HepG2 (cell line): Measurements from ENCODE around the gene CD300A. TPM values are rescaled to one million over a fixed set of nuclear protein-coding genes. Genes with fewer than 3 reads are reported as not detected.

ENCODE experiments used
- BCL6 ChIP-seq: IDR thresholded peaks from 2 replicates; pipeline ENCODE4 v1.6.1; 2016; ENCODE audit warnings: missing genetic modification reagents, missing compliant biosample characterization
- ELF1 ChIP-seq: sonication (generic); formaldehyde crosslinking; IDR thresholded peaks from 2 replicates; pipeline ENCODE4 v1.4.0; 2020; ENCODE audit warnings: missing genetic modification reagents
- HBP1 ChIP-seq: IDR thresholded peaks from 2 replicates; pipeline ENCODE4 v1.6.1; 2016; ENCODE audit warnings: low read depth, control low read depth
- HCFC1 ChIP-seq: fragments of 150-350 bp; IDR thresholded peaks from 2 replicates; pipeline ENCODE4 v1.6.1; 2014; ENCODE audit warnings: low read depth, low read length
- HOXA9 ChIP-seq: sonication (generic); formaldehyde crosslinking; IDR thresholded peaks from 2 replicates; pipeline ENCODE4 v1.8.1; 2022; ENCODE audit warnings: missing genetic modification reagents, mild to moderate bottlenecking, moderate library complexity, borderline replicate concordance
- JDP2 ChIP-seq: sonication (generic); formaldehyde crosslinking; IDR thresholded peaks from 2 replicates; pipeline ENCODE4 v1.8.1; 2022; ENCODE audit warnings: missing genetic modification reagents, borderline replicate concordance
- MZF1 ChIP-seq: sonication (generic); formaldehyde crosslinking; IDR thresholded peaks from 2 replicates; pipeline ENCODE4 v1.8.1; 2023; ENCODE audit warnings: mild to moderate bottlenecking, missing genetic modification reagents, borderline replicate concordance
- NFKB2 ChIP-seq: sonication (generic); formaldehyde crosslinking; IDR thresholded peaks from 2 replicates; pipeline ENCODE4 v1.4.0; 2020; ENCODE audit warnings: missing genetic modification reagents, borderline replicate concordance
- PREB ChIP-seq: sonication (generic); formaldehyde crosslinking; IDR thresholded peaks from 2 replicates; pipeline ENCODE4 v1.4.0; 2020; ENCODE audit warnings: missing genetic modification reagents
- RBAK ChIP-seq: sonication (generic); formaldehyde crosslinking; IDR thresholded peaks from 2 replicates; pipeline ENCODE4 v1.5.1; 2020; ENCODE audit warnings: mild to moderate bottlenecking, missing genetic modification reagents
- RBM22 ChIP-seq: fragments of 200-400 bp; formaldehyde crosslinking; optimal IDR thresholded peaks from 2 replicates; pipeline ENCODE3; 2017; ENCODE audit warnings: mild to moderate bottlenecking, low read length, moderate library complexity
- TAF1 ChIP-seq: sonication (generic); formaldehyde crosslinking; IDR thresholded peaks from 2 replicates; pipeline ENCODE4 v1.4.0; 2020; ENCODE audit warnings: missing genetic modification reagents
- TBL1XR1 ChIP-seq: fragments of 150-350 bp; IDR thresholded peaks from 2 replicates; pipeline ENCODE4 v1.6.1; 2014; ENCODE audit warnings: borderline replicate concordance, low read length; ENCODE audit not compliant: partially characterized antibody
- THAP8 ChIP-seq: sonication (generic); formaldehyde crosslinking; IDR thresholded peaks from 2 replicates; pipeline ENCODE4 v1.5.1; 2020; ENCODE audit warnings: missing genetic modification reagents, mild to moderate bottlenecking, borderline replicate concordance
- YEATS4 ChIP-seq: sonication (generic); formaldehyde crosslinking; IDR thresholded peaks from 2 replicates; pipeline ENCODE4 v1.4.0; 2020; ENCODE audit warnings: missing genetic modification reagents, borderline replicate concordance
- ZBTB8A ChIP-seq: sonication (generic); formaldehyde crosslinking; IDR thresholded peaks from 2 replicates; pipeline ENCODE4 v1.4.0; 2020; ENCODE audit warnings: mild to moderate bottlenecking, low read depth, missing genetic modification reagents, borderline replicate concordance
- ZFAT ChIP-seq: sonication (generic); formaldehyde crosslinking; conservative IDR thresholded peaks from 2 replicates; pipeline ENCODE4 v1.8.1; 2023; ENCODE audit warnings: missing genetic modification reagents, inconsistent platforms
- ZFX ChIP-seq: sonication (generic); formaldehyde crosslinking; IDR thresholded peaks from 2 replicates; pipeline ENCODE4 v1.4.0; 2020; ENCODE audit warnings: mild to moderate bottlenecking, low read depth, missing genetic modification reagents, moderate library complexity
- ZNF20 ChIP-seq: sonication (generic); formaldehyde crosslinking; IDR thresholded peaks from 2 replicates; pipeline ENCODE4 v1.4.0; 2020; ENCODE audit warnings: mild to moderate bottlenecking, moderate library complexity, missing genetic modification reagents
- ZNF253 ChIP-seq: sonication (generic); formaldehyde crosslinking; IDR thresholded peaks from 2 replicates; pipeline ENCODE4 v1.8.0; 2022; ENCODE audit warnings: mild to moderate bottlenecking, missing genetic modification reagents, borderline replicate concordance
- ZNF274 ChIP-seq: sonication (generic); formaldehyde crosslinking; IDR thresholded peaks from 2 replicates; pipeline ENCODE4 v1.5.1; 2020; ENCODE audit warnings: mild to moderate bottlenecking, missing genetic modification reagents
- ZNF446 ChIP-seq: sonication (generic); formaldehyde crosslinking; IDR thresholded peaks from 2 replicates; pipeline ENCODE4 v1.5.0; 2020; ENCODE audit warnings: mild to moderate bottlenecking, missing genetic modification reagents
- ZNF496 ChIP-seq: sonication (generic); formaldehyde crosslinking; IDR thresholded peaks from 2 replicates; pipeline ENCODE4 v1.8.1; 2023; ENCODE audit warnings: mild to moderate bottlenecking, moderate library complexity, missing genetic modification reagents; ENCODE audit not compliant: insufficient replicate concordance
- ZNF616 ChIP-seq: sonication (generic); formaldehyde crosslinking; IDR thresholded peaks from 2 replicates; pipeline ENCODE4 v1.5.0; 2020; ENCODE audit warnings: low read depth, mild to moderate bottlenecking, missing genetic modification reagents
- ZNF660 ChIP-seq: sonication (generic); formaldehyde crosslinking; IDR thresholded peaks from 2 replicates; pipeline ENCODE4 v1.5.1; 2020; ENCODE audit warnings: mild to moderate bottlenecking, low read depth, missing genetic modification reagents, borderline replicate concordance
- ZNF761 ChIP-seq: sonication (generic); formaldehyde crosslinking; conservative IDR thresholded peaks from 2 replicates; pipeline ENCODE4 v1.4.0; 2020; ENCODE audit warnings: mild to moderate bottlenecking, missing genetic modification reagents
- ZSCAN22 ChIP-seq: sonication (generic); formaldehyde crosslinking; IDR thresholded peaks from 2 replicates; pipeline ENCODE4 v1.4.0; 2020; ENCODE audit warnings: mild to moderate bottlenecking, missing genetic modification reagents
- polyA plus RNA-seq, 8 experiments: library from polyadenylated mRNA; depleted of rRNA in 3 of 8; stranded (reverse) in 7 of 8; unstranded in 1 of 8; fragments of >200 nt; fragmentation: Illumina TruSeq in 4 of 8; extraction: Trizol in 4 of 8; gene quantifications; 2 replicates each; pipeline versions ENCODE4 v1.2.1 to v1.2.3, GENCODE V29; 2011 to 2016; ENCODE audit warnings: low read depth in 4 of 8, missing spikeins in 1 of 8, mixed read lengths in 1 of 8; ENCODE audit not compliant: insufficient read depth in 1 of 8
- total RNA-seq, 5 experiments: library from RNA; depleted of rRNA; stranded (reverse); fragments of >200 nt; fragmentation: Illumina TruSeq; extraction: Trizol; gene quantifications; 2 replicates each; pipeline ENCODE4 v1.2.3, GENCODE V29; 2016; ENCODE audit warnings: low read depth in 1 of 5

The CD300A gene
- total and polyA plus RNA-seq, 2 of the 13 experiments (the other 11 are each of a cell fraction or from before 2014, with no cell fraction given) = not detected

- TF ChIP-seq ZSCAN22 (CRISPR knock-in tag) (no peak; the same call in 1 of the 2 replicates), ZNF616 (0 out of 2 replicates have a peak, but pooled peaks have one; percentile 21), HOXA9 (CRISPR knock-in tag) (peak; percentile 67; the same call in 1 of the 2 replicates), ZNF660 (CRISPR knock-in tag) (peak; percentile 84; the same call in 1 of the 2 replicates), ZNF274 (CRISPR knock-in tag) (peak; percentile 76; the same call in 1 of the 2 replicates), ZFX (CRISPR knock-in tag) (peak; percentile 86), HCFC1 (peak; percentile 23; the same call in 1 of the 2 replicates), ZBTB8A (no peak; the same call in 1 of the 2 replicates), ZNF20 (CRISPR knock-in tag) (peak; percentile 88; the same call in 1 of the 2 replicates), TBL1XR1 (peak; percentile 36), BCL6 (CRISPR knock-in tag) (peak; percentile 71), MZF1 (CRISPR knock-in tag) (peak; percentile 63), JDP2 (CRISPR knock-in tag) (no peak), THAP8 (peak; percentile 18; the same call in 1 of the 2 replicates), ZNF496 (no peak), YEATS4 (CRISPR knock-in tag) (peak; percentile 33; the same call in 1 of the 2 replicates), HBP1 (CRISPR knock-in tag) (no peak; the same call in none of the 2 replicates), ZNF446 (CRISPR knock-in tag) (peak; percentile 44), NFKB2 (CRISPR knock-in tag) (peak; percentile 82; the same call in 1 of the 2 replicates), RBM22 (no peak), RBAK (no peak; the same call in 1 of the 2 replicates), ZNF253 (CRISPR knock-in tag) (no peak; the same call in 1 of the 2 replicates), ZNF761 (CRISPR knock-in tag) (no peak), ZFAT (CRISPR knock-in tag) (no peak), ELF1 (CRISPR knock-in tag) (peak; percentile 66), PREB (CRISPR knock-in tag) (no peak), TAF1 (peak; percentile 95)
Measured at GRCh38 chr17:74431568-74432423, 34.6 kb upstream of the CD300A start, which contains the start of gene GPRC5C (continued).
